Activated T-cell treated with anti-CD3 and anti-CD28 coated beads for 48 hours (primary cell): Measurements from ENCODE around the gene RPP25L.

ENCODE experiments used
- DNase-seq: peaks from one replicate; pipeline ENCODE4 v3.0.0-alpha.2; 2020; ENCODE audit warnings: low read depth

Gene RPP25L

DNA sequence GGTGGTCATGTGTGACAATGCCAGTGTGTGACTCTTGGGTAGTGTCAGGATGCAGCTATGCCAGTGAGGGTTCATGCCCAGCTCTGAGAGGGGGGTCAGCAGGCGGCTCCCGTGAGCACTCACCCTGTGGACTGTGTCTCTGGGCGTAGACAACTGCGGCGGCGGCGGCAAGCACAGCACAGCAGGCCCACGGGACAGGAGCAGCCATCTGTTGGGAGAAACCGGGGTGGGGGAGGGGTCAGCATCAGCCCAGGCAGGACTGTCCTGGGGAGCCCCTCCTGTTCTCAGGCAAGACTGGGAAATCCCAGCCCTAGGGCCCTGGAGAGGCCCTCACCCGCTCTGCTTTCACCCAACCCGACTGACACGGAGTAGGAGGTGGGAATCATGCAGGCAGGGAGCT, 43.1 kb downstream of the RPP25L start:
- DNase-seq, result no peak

DNA sequence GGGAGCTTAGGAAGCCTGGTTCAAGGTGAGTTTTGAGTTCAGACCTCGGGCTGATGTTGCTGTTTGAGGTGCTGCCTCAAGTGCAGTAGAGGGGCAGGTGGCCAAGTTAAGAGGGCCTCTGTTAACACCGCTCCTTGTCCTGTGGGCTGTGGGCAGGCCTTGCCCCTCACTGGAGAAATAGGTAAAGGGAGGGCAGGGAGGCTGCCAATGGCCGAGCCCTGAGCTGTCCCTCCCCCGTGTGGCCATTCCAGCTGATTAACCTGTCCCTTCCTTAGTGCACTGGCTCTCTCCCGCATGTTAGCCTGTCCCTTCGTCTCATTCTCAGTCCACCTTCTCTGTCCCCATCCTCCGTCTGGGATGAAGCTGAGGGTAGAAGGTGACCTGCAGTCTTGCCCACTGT, 43.8 kb downstream of the RPP25L start:
- DNase-seq, result no peak

DNA sequence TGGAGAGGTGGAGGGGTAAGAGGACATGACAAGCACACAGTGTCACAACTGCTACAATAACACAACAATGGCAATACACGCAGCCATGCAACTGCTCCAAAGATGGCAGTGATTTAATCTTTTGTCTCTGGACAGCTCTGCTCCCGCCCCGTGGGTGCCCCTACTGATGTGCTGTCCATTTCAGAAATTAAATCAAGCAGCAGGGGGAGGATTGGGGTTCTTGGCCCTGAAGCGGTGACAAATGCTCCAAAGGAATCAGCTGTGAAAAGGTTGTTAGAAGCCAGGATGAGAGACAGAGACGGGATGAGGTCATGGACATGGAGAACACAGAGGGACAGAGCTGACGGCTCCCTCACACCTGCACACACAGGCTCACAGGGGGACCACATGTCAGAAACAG, 44.9 kb downstream of the RPP25L start:
- no peak for DNase-seq

DNA sequence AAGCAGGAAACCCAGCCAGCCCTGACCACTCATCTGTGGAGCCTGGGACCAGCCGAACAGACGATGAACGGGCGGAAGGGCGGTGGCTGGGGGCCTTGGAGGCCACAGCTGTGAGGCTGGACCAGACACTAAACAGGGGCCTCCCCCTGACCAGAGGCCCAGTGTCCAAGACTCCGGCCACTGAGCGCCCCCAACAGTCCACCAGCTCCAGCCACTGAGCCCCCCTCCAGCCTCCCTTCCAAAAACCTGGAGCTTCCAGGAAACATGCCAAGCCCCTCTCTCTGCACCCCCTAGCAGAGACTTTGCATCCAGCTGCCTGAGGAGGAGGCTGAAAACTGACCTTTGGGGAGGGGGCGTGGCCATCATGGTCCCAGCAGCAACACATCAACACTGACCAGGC, 45.6 kb downstream of the RPP25L start:
- no peak for DNase-seq

DNA sequence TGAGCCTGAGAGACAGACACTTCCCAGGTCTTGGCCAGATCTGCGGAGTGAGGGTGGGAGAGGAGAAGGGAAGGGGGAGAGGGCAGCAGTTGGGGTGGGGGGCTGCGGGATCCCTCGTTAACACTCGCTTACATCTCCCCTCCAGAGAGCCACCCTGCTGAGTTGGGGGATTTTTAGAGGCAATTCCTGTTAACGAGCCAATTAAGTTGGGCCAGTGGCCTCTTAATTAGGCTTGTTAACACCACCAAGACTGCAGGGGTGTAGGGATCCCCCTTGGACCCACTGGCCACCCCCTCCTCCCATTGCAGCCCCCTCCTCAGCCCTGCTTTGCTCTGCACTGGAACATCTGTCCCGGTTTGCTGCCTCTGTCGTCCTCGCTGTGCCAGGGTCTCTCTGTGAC, 46.0 kb downstream of the RPP25L start:
- no peak for DNase-seq

DNA sequence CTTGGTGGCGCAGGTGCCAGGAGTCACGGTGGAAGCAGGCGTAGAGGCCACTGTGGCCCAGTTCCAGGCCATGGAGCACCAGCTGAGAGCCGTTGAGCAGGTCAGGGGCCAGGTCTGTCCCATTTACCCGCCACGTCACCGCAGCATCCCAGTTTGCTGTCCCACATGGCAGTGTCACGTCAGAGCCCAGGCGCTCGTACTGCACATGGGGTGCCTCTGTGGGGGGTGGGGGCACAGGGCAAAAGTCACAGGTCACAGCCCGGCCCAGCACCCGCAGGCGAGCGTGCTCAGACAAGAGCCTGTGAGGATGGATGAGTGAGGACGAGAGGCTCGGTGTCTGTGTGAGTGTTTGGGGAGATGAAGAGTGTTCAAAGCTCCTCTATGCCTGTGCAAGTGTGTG, 47.3 kb downstream of the RPP25L start:
- DNase-seq, result no peak

DNA sequence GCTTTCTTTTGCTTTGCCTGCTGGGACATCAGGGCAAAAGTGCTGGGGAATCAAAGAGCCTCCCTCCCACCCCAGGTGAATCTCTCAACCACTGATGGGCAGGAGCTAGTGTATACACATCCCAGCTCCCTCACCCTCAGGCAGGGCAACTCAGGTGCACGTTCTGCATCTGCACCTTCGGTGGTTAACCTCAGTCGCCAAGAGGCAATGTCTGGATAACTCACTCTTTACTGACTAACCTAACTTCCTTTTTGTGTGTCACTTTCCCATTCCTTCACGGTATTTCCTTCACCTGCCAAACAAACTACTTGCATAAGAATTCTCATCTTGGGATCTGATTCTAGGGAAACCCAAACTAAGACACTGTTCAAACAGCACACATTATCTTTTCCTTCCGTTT, 48.6 kb downstream of the RPP25L start:
- no peak for DNase-seq

DNA sequence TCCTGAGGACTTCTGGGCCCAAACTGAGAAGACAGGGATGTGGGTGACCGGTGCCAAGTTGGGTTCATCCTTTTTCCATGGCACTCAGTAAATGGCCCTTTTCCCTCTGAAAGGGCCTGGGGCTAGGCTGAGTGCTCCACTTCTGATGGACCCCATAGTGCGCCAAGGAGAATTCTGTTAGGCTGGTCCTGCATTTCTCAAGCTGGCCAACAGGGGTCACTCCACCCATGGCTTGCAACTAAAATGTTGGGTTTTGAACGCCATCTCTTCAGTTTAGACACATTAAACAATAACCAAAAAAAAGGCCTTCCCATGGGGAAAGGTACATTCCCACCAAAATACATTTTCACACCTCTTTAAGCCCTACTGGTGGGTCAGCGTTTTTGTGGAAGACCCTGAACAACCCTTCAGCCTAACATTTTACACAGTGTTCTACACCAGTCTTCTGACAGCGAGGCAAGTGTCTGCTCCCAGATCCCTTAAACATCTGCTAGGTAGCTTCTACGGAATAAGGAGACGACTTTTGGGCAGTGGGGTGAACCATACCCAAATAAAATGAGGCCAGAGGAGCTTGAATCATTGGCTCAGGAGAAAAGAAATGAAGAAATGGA, 49.7 kb downstream of the RPP25L start:
- peak; percentile 37 for DNase-seq

DNA sequence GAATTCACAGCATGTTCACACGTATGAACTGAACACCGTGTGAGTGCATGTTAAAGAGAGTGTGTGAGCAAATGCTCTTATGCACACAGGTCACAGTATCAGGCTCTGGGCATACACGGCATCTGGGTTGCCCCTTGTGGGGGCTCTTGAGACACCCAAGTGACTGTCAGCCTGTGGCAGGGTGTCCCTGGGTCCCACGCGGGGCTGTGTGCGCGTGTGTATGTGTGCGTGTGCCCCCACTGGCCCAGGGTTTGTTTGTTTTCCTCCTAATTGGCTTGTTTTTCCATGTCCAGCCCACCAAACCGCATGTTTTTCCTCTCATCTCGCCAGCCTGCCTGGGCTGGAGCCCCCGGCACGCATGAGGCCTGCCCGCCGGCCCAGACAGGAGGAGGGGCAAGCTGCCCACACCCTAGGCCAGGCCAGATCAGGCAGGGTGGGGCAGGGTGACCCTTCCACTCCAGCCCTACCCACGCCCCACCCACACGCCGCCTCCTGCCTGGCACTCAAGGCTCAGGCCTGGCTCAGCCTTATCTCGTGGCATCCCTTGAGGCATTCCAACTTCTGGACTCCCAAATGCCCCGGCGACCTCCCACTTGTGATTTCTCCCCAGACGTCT, 51.2 kb downstream of the RPP25L start:
- no peak for DNase-seq
